Activated T-helper 17 cell treated with anti-CD3 and anti-CD28 coated beads, Interleukin-2, amount 50 U/mL, for 72 hours (primary cell): ENCODE measurements around the gene NUDT2. TPM values are rescaled to one million over a fixed set of nuclear protein-coding genes. Genes with fewer than 3 reads are reported as not detected.

Experiments
- ATAC-seq: fragments of 150-1000 bp; cut with Tn5 transposase; replicated peaks from 2 replicates; pipeline ENCODE4 v1.10.0; 2021; ENCODE audit warnings: mild to moderate bottlenecking, moderate library complexity
- H3K27ac Mint-ChIP-seq: one replicate; pipeline ENCODE4 v1.8.0; 2022; ENCODE audit warnings: mixed read lengths
- H3K27me3 Mint-ChIP-seq: one replicate; pipeline ENCODE4 v1.8.0; 2022; ENCODE audit warnings: mixed read lengths
- H3K36me3 Mint-ChIP-seq: one replicate; pipeline ENCODE4 v1.8.0; 2022; ENCODE audit warnings: low read depth, mild to moderate bottlenecking, mixed read lengths
- H3K4me1 Mint-ChIP-seq: one replicate; pipeline ENCODE4 v1.8.0; 2022; ENCODE audit warnings: mixed read lengths
- H3K4me3 Mint-ChIP-seq: one replicate; pipeline ENCODE4 v1.8.0; 2022; ENCODE audit warnings: mild to moderate bottlenecking, mixed read lengths
- H3K9me3 Mint-ChIP-seq: one replicate; pipeline ENCODE4 v1.8.0; 2022; ENCODE audit warnings: mixed read lengths
- total RNA-seq, 2 donors: library from RNA; stranded (reverse); gene quantifications; one replicate each; pipeline ENCODE4 v1.2.3, GENCODE V29; 2022

Gene NUDT2
- total RNA-seq, 2 donors from 2014 or later: 31.2 to 34.9 TPM

- Mint-ChIP-seq H3K36me3 (no peaks in the 10 kb centered on the region), H3K9me3 (no peaks in the 10 kb centered on the region), H3K27ac (no peak overlapping the region), H3K4me3 (peak overlapping the region; percentile 80), H3K4me1 (peaks cover 7% of the 10 kb centered on the region), H3K27me3 (no peaks in the 10 kb centered on the region)
- peak; percentile 53 for ATAC-seq
Observed at GRCh38 chr9:34380511-34381315, 51.3 kb downstream of the NUDT2 start.

DNA sequence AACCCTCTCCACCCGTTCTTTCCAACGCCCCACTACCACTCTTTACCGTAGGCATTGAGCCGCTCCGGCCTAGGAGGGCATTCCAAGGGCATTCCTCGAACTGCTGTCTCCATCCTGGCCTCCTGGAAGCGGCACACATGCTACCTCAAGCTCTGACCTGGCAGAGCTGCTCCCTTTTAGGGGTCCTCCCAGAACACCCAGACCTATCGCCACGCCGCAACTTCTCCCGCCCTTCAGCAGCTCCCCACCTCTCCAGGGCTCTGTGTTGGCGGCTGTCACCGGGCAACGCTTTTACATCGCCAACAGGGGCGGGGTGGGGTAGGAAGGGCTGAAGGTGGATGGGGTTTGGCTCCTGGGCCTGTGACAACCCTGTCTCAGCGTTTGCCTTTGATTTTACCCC, 52.0 kb downstream of the NUDT2 start:
- peaks cover 7% of the 10 kb centered on the region for H3K4me1 Mint-ChIP-seq

GRCh38 chr9:34382054-34382453, 52.7 kb downstream of the NUDT2 start:
- Mint-ChIP-seq H3K36me3 (no peaks in the 10 kb centered on the region), H3K27ac (no peak overlapping the region), H3K27me3 (no peaks in the 10 kb centered on the region), H3K4me1 (peaks cover 7% of the 10 kb centered on the region), H3K9me3 (no peaks in the 10 kb centered on the region), H3K4me3 (peak overlapping the region; percentile 80)
- ATAC-seq: no peak

More for the DNA sequence above, 52.0 kb downstream of the NUDT2 start:
- Mint-ChIP-seq H3K4me3 (peak overlapping the region; percentile 80), H3K36me3 (no peaks in the 10 kb centered on the region), H3K27ac (no peak overlapping the region), H3K9me3 (no peaks in the 10 kb centered on the region), H3K27me3 (no peaks in the 10 kb centered on the region)
- ATAC-seq: no peak

DNA sequence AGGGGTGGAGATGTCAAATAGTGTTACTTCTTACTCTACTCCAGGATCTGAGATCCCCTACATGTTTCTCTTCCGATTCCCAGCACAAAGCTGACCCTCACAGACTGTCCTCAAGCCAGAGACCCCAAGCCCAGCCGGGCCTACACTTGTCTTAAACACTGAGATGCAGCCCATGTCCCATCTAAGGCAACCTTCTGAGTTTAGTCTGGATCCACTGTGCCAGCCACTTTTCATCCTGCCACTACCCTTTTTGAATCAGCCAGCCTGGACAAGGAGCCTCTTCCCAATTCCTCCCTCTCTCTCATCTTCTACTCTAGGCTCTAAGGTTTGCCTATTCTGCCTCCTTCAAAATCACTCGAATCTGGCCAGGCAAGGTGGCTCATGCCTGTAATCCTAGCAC, 53.5 kb downstream of the NUDT2 start:
- peaks cover 7% of the 10 kb centered on the region for H3K4me1 Mint-ChIP-seq
- H3K36me3 Mint-ChIP-seq: no peaks in the 10 kb centered on the region
- H3K4me3 Mint-ChIP-seq: no peak overlapping the region
- no peaks in the 10 kb centered on the region for H3K9me3 Mint-ChIP-seq
- H3K27me3 Mint-ChIP-seq: no peaks in the 10 kb centered on the region
- no peak for ATAC-seq
- H3K27ac Mint-ChIP-seq: no peak overlapping the region

GRCh38 chr9:34383904-34384303, 54.5 kb downstream of the NUDT2 start:
- Mint-ChIP-seq H3K4me3 (no peak overlapping the region), H3K9me3 (no peaks in the 10 kb centered on the region), H3K27me3 (no peaks in the 10 kb centered on the region), H3K4me1 (peaks cover 7% of the 10 kb centered on the region), H3K27ac (no peak overlapping the region), H3K36me3 (no peaks in the 10 kb centered on the region)
- ATAC-seq: no peak

- ATAC-seq: no peak
- Mint-ChIP-seq H3K4me3 (no peak overlapping the region), H3K36me3 (no peaks in the 10 kb centered on the region), H3K4me1 (peaks cover 1% of the 10 kb centered on the region), H3K27ac (no peak overlapping the region), H3K27me3 (no peaks in the 10 kb centered on the region), H3K9me3 (no peaks in the 10 kb centered on the region)
Observed at GRCh38 chr9:34384368-34385165, 55.2 kb downstream of the NUDT2 start.

DNA sequence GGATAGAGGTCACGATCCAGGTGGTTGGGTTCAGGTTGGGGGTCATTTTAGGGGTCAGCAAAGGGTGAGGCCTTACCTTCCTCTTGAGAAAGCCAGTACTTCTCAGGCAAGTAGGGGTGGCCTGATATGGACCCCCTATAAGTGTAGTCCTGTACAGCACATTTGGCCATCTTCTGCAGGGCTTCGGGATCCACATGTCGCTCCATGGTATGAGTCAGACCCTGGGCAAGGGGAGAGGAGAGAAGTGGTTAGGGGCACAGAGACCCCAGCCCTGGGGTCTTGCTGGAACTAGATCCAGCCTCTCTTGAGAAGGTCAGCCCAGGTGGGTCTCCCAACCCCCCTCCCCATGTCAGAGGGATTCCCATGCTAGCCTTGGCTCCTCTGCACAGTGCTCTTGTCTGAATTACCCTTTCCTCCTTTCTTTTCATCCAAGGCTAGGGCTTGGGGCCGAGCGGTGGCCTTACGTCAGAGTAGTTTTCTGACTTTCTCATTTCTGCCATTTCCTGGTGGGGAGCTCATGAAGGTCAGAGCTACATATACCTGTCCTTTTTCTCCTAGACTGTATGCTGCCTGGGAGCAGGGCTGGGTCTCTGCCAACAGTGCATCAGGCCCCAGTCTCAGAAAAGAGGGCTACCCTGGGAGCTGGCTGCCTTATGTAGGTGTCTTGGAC, 56.3 kb downstream of the NUDT2 start:
- no peak overlapping the region for H3K4me3 Mint-ChIP-seq
- H3K27ac Mint-ChIP-seq: peak overlapping the region; percentile 66
- H3K36me3 Mint-ChIP-seq: no peaks in the 10 kb centered on the region
- no peak for ATAC-seq
- no peaks in the 10 kb centered on the region for H3K27me3 Mint-ChIP-seq
- H3K4me1 Mint-ChIP-seq: no peaks in the 10 kb centered on the region
- no peaks in the 10 kb centered on the region for H3K9me3 Mint-ChIP-seq

DNA sequence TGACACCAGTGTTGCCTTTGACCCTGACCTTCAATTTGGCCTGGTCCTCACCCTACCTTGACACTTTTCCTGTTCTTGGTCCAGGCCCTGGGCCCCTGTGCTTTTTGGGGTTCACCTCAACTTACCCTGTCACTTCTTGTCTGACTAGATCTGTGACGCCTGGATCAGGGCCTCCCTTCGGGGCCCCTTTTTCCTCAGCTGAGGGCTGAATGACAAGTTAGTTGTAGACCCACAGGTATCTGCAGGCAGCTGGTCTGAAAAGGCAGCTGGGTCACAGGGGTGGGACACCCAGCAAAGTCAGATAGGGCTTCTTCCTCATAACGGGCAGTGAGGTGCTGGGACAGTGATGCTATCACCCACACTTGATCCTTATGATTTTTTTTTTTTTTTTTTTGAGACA, 57.3 kb downstream of the NUDT2 start:
- H3K27me3 Mint-ChIP-seq: peaks cover 5% of the 10 kb centered on the region
- no peak overlapping the region for H3K4me3 Mint-ChIP-seq
- no peak overlapping the region for H3K27ac Mint-ChIP-seq
- H3K36me3 Mint-ChIP-seq: no peaks in the 10 kb centered on the region
- no peaks in the 10 kb centered on the region for H3K4me1 Mint-ChIP-seq
- no peak for ATAC-seq
- H3K9me3 Mint-ChIP-seq: no peaks in the 10 kb centered on the region

DNA sequence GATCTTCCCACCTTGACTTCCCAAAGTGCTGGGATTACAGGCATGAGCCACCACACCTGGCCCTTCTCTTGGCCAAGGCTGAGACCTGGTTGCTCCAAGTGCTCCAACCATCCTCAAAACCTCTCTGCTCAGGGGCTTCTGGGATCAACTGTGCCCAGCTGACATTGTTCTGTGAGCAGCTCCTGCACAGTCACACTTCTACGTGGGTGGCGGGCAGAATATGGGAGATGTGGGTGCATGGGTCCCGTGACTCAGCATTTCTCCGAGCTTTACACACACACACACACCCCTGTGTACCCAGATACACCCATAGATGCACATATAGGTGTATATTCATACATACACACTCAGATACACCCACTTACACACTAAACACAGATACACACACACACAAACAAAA, 57.9 kb downstream of the NUDT2 start:
- H3K27ac Mint-ChIP-seq: no peak overlapping the region
- H3K9me3 Mint-ChIP-seq: no peaks in the 10 kb centered on the region
- H3K27me3 Mint-ChIP-seq: peaks cover 5% of the 10 kb centered on the region
- no peaks in the 10 kb centered on the region for H3K36me3 Mint-ChIP-seq
- no peak for ATAC-seq
- H3K4me1 Mint-ChIP-seq: no peaks in the 10 kb centered on the region
- no peak overlapping the region for H3K4me3 Mint-ChIP-seq

DNA sequence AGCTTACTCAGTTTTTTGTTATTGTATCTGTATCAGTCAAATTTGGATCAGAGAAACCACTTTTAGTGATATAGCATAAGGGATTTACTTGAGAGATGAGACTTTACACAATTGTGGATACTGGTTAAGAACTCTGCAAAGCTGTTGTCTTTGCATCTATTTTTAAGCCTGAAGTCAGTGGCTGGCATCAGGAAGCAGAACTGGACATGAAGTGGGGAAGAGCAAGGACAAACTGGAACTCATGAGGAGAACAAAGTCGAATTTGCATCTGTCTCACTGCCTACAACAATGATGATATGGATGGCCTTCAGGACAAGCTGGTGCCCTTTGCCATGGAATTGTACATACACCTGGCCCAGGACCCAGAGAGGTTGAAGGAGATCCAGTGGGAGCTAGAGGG, 63.1 kb downstream of the NUDT2 start:
- Mint-ChIP-seq H3K27ac (no peak overlapping the region), H3K4me3 (no peak overlapping the region), H3K4me1 (no peaks in the 10 kb centered on the region), H3K36me3 (no peaks in the 10 kb centered on the region), H3K9me3 (no peaks in the 10 kb centered on the region), H3K27me3 (peaks cover 5% of the 10 kb centered on the region)
- no peak for ATAC-seq

Other genes starting within 250 kb of the NUDT2 start
- 10 to 100 TPM; 30.4 to 36.6 TPM for gene DCAF12, start 202.9 kb upstream of the NUDT2 start, total RNA-seq
- gene UBAP1, start 150.5 kb upstream of the NUDT2 start, total RNA-seq: 10 to 100 TPM; 39.7 to 46.5 TPM
- gene KIF24, start 301 bp upstream of the NUDT2 start, total RNA-seq: 1 to 10 TPM; 4.9 to 7.1 TPM
- 1 to 10 TPM; 1.6 to 3.5 TPM for gene MYORG, start 47.3 kb downstream of the NUDT2 start, total RNA-seq
- gene FAM219A, start 129.0 kb downstream of the NUDT2 start, total RNA-seq: 10 to 100 TPM; 12.5 to 12.9 TPM
- not detected for gene DNAI1, start 129.2 kb downstream of the NUDT2 start, total RNA-seq
- not detected for gene ENHO, start 193.4 kb downstream of the NUDT2 start, total RNA-seq